HG03280 (cell line): ENCODE measurements around the gene SUGCT.

ENCODE experiments used
- ATAC-seq: cut with Tn5 transposase; IDR thresholded peaks from one replicate; pipeline ENCODE4 v1.9.1; 2021; ENCODE audit warnings: mild to moderate bottlenecking, moderate library complexity; ENCODE audit not compliant: unreplicated experiment

Gene SUGCT

GRCh38 chr7:40315277-40315676 lies 180.5 kb downstream of the SUGCT start:
- ATAC-seq, result no peak

- ATAC-seq, result no peak
Measured at GRCh38 chr7:40316176-40316575, 181.4 kb downstream of the SUGCT start.

- ATAC-seq, result no peak
Measured at GRCh38 chr7:40324914-40325313, 190.1 kb downstream of the SUGCT start.

- ATAC-seq, result no peak
Measured at GRCh38 chr7:40327113-40327512, 192.3 kb downstream of the SUGCT start.

- no peak for ATAC-seq
Measured at GRCh38 chr7:40327873-40328272, 193.1 kb downstream of the SUGCT start.

- ATAC-seq, result peak; percentile 71
Measured at GRCh38 chr7:40329601-40330153, 194.9 kb downstream of the SUGCT start.

GRCh38 chr7:40330408-40330807 lies 195.6 kb downstream of the SUGCT start:
- ATAC-seq, result no peak

- no peak for ATAC-seq
Measured at GRCh38 chr7:40331915-40332314, 197.1 kb downstream of the SUGCT start.

GRCh38 chr7:40332516-40332915 lies 197.7 kb downstream of the SUGCT start:
- ATAC-seq, result no peak

- no peak for ATAC-seq
Measured at GRCh38 chr7:40341836-40342235, 207.0 kb downstream of the SUGCT start.

- ATAC-seq, result no peak
Measured at GRCh38 chr7:40346554-40346953, 211.7 kb downstream of the SUGCT start.

GRCh38 chr7:40348126-40348728 lies 213.4 kb downstream of the SUGCT start:
- no peak for ATAC-seq

GRCh38 chr7:40350100-40350499 lies 215.3 kb downstream of the SUGCT start:
- no peak for ATAC-seq

- no peak for ATAC-seq
Measured at GRCh38 chr7:40354711-40355110, 219.9 kb downstream of the SUGCT start.

GRCh38 chr7:40356312-40356711 lies 221.5 kb downstream of the SUGCT start:
- ATAC-seq, result no peak

- no peak for ATAC-seq
Measured at GRCh38 chr7:40356871-40357709, 222.3 kb downstream of the SUGCT start.

GRCh38 chr7:40369641-40370277 lies 235.0 kb downstream of the SUGCT start:
- ATAC-seq, result no peak

- no peak for ATAC-seq
Measured at GRCh38 chr7:40371806-40372440, 237.1 kb downstream of the SUGCT start.

- ATAC-seq, result no peak
Measured at GRCh38 chr7:40374575-40374974, 239.8 kb downstream of the SUGCT start.

GRCh38 chr7:40380111-40380510 lies 245.3 kb downstream of the SUGCT start:
- no peak for ATAC-seq

- ATAC-seq, result no peak
Measured at GRCh38 chr7:40382145-40382544, 247.3 kb downstream of the SUGCT start.
